Transverse colon (tissue), 4 donors: ENCODE data around the gene PRPSAP1. TPM values are rescaled to one million over a fixed set of nuclear protein-coding genes. Genes with fewer than 3 reads are reported as not detected.
A peak's percentile ranks its signal among the peaks of the same experiment; 100 is the strongest.

Experiments used
- DNase-seq: peaks from one replicate; pipeline ENCODE4 v3.0.0-alpha.2; 2019
- H3K27ac ChIP-seq, 4 donors: fragments of 200-600 bp; sonication (generic); 2 replicates each; pipeline ENCODE4 v1.5.1; 2016 to 2018; ENCODE audit warnings: inconsistent platforms in 4 of 4
- H3K27me3 ChIP-seq: fragments of 200-600 bp; sonication (generic); 2 replicates; pipeline ENCODE4 v1.5.1; 2017; ENCODE audit warnings: inconsistent platforms
- H3K36me3 ChIP-seq, 4 donors: fragments of 200-600 bp; sonication (generic); 2 replicates each; pipeline ENCODE4 v1.5.1; 2017 to 2019; ENCODE audit warnings: inconsistent platforms in 4 of 4
- H3K4me1 ChIP-seq, 4 donors: fragments of 200-600 bp; sonication (generic); 2 replicates each; pipeline ENCODE4 v1.5.1; 2017 to 2020; ENCODE audit warnings: inconsistent platforms in 4 of 4
- H3K4me3 ChIP-seq, 4 donors: fragments of 200-600 bp; sonication (generic); 1 replicate in 1 of 4; 2 replicates in 3 of 4; pipeline versions ENCODE4 v1.5.1 to v1.6.1; 2017 to 2019; ENCODE audit warnings: inconsistent platforms in 4 of 4
- H3K9me3 ChIP-seq, 2 donors: fragments of 200-600 bp; sonication (generic); 2 replicates each; pipeline ENCODE4 v1.5.1; 2017 to 2019; ENCODE audit warnings: inconsistent platforms in 2 of 2
- EP300 ChIP-seq: sonication (generic); formaldehyde crosslinking; IDR thresholded peaks from one replicate; pipeline ENCODE4 v1.6.1; 2017; ENCODE audit warnings: antibody characterized with exemption, low read depth
- POLR2A ChIP-seq: fragments of 450-650 bp; IDR thresholded peaks from one replicate; pipeline ENCODE4 v1.6.1; 2016; ENCODE audit warnings: antibody characterized with exemption, mild to moderate bottlenecking, moderate library complexity
- POLR2AphosphoS5 ChIP-seq, 3 donors: sonication (generic); formaldehyde crosslinking; IDR thresholded peaks; one replicate each; pipeline ENCODE4 v1.6.1; 2016; ENCODE audit warnings: antibody characterized with exemption in 3 of 3
- WGBS, 2 donors: methylation state at CpG; one replicate each; pipeline ENCODE4 v1.1.5; 2018; ENCODE audit warnings: low coverage in 1 of 2; 5-methylcytosine and 5-hydroxymethylcytosine counted together
- in situ Hi-C, 4 donors: fragments of 200-750 bp; cut with MboI; loops; one replicate each; pipeline versions ENCODE4 v1.15.0 to v1.15.1; 2017; ENCODE audit warnings: low sequenced_read_pairs in 3 of 4, low pct_ligation_motif_present in 1 of 4, low pct_unique_long_range_greater_than_20kb in 1 of 4
- intact Hi-C: fragments of 100-400 bp; cut with DNase I; formaldehyde crosslinking; loops from one replicate; pipeline ENCODE4 v1.15.1; 2023; ENCODE audit warnings: low total_unique reads
- total RNA-seq, 4 donors: library from RNA; depleted of rRNA; stranded (reverse); fragments of >200 nt; gene quantifications; one replicate each; pipeline ENCODE4 v1.1.0, GENCODE V29; 2016
- TF ChIP-seq, protein P1 (sequence below), 5 experiments: fragments of 200-600 bp in 3 of 5; fragments of 450-650 bp in 2 of 5; sonication (generic) in 3 of 5; IDR thresholded peaks; 1 replicate in 2 of 5; 2 replicates in 3 of 5; pipeline ENCODE4 v1.5.1; 2016 to 2017; ENCODE audit warnings: antibody characterized with exemption in 5 of 5, inconsistent platforms in 3 of 5, mild to moderate bottlenecking in 2 of 5, moderate library complexity in 1 of 5

The PRPSAP1 gene
- total RNA-seq, 4 donors from 2014 or later = 50.1 to 147 (median 96.7) TPM

DNA sequence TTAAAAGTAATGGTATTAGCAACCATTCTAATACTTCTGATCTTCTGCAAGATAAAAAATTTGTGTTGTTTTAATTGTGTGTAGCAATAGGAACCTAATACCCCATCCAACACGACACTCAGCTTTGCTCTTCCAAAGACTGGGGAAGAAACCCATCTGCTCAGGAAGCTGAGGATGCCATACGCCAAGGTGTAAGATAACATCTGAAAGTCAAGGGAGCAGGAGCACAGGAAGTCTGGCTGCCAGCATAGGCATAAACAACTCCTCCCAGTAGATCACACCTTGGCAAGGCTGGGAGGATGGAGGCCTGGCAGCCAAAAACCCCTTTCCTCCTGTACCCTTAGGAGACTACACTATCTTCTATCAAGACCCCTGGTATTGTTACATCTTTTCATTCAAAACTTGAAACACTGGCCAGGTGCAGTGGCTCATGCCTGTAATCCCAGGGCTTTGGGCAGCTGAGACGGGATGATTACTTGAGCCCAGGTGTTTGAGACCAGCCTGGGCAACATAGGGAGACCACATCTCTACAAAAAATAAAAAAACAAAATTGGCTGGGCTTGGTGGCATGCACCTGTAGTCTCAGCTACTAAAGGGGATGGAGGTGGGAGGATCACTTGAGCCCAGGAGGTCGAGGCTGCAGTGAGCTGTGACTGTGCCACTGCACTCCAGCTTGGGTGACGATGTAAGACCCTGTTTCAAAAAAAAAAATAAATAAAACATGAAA is 25.0 kb upstream of the PRPSAP1 start:
- 83 to 88% methylated on average over 3 to 5 of the region's 5 CpGs for WGBS, 2 donors
- TF ChIP-seq POLR2AphosphoS5 (IDR thresholded peaks at IDR 0.05) (no peak), EP300 (no peak), POLR2A (no peak)
- TF ChIP-seq, protein P1, sequence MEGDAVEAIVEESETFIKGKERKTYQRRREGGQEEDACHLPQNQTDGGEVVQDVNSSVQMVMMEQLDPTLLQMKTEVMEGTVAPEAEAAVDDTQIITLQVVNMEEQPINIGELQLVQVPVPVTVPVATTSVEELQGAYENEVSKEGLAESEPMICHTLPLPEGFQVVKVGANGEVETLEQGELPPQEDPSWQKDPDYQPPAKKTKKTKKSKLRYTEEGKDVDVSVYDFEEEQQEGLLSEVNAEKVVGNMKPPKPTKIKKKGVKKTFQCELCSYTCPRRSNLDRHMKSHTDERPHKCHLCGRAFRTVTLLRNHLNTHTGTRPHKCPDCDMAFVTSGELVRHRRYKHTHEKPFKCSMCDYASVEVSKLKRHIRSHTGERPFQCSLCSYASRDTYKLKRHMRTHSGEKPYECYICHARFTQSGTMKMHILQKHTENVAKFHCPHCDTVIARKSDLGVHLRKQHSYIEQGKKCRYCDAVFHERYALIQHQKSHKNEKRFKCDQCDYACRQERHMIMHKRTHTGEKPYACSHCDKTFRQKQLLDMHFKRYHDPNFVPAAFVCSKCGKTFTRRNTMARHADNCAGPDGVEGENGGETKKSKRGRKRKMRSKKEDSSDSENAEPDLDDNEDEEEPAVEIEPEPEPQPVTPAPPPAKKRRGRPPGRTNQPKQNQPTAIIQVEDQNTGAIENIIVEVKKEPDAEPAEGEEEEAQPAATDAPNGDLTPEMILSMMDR (IDR thresholded peaks at IDR 0.05) = no peak
- Histone ChIP-seq H3K9me3 (no peaks in the 10 kb centered on the region), H3K4me1 (peaks cover 0 to 16% (median 15%) of the 10 kb centered on the region in 4 donors), H3K36me3 (no peaks in the 10 kb centered on the region), H3K27ac (no peak overlapping the region), H3K27me3 (peaks cover 10% of the 10 kb centered on the region), H3K4me3 (no peak overlapping the region)
- in situ Hi-C loops = no loop called here
- intact Hi-C loops = no loop called here
- DNase-seq = no peak

DNA sequence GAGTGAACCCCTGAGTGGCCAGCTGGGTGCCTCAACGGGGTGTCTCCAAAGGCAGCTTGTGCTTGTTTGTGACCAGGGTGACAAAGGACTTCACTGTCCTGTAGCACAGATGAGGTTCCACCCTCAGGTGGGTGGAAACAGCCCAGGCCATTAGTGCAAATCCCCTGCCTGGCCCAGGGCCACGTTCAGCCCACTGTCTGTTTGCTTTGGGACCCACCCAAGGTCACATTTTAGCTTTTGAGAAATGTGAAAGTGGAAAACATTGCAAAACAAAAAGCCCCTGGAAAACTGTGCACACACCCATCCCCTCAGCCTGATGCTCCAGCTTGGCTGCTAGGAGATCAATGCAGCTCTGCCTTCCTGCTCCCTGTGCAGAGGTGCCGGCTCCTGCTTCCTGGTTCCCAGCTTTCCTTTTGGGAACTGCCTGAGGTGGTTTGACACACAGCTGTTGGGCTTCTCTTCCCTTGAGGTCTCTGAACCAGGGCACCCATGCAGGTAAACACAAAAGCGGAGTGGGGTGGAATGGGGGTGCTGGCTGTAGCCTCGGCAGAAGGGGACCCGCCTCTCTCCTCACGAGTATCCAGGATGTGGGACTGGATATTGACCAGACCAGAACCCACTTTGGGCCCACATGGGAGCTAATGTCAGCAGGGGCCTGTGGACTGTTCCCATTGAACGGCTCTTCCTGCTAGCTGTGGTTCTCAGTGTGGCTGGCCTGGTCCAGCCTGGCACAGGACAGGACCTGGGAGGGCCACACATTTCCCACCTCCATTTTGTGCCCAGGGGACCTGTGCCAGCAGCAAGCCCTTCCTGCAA is 22.8 kb upstream of the PRPSAP1 start:
- in situ Hi-C loops (no loop called here), intact Hi-C loops (no loop called here)
- Histone ChIP-seq H3K27ac (peak overlapping the region in 1 of 4 donors; percentile 3), H3K4me1 (no peaks in the 10 kb centered on the region), H3K4me3 (no peak overlapping the region), H3K36me3 (no peaks in the 10 kb centered on the region), H3K27me3 (no peaks in the 10 kb centered on the region), H3K9me3 (no peaks in the 10 kb centered on the region)
- WGBS, 2 donors = 33 to 58% methylated on average over 1 to 8 of the region's 8 CpGs
- TF ChIP-seq POLR2AphosphoS5 (IDR thresholded peaks at IDR 0.05) = no peak
- TF ChIP-seq POLR2A = no peak
- no peak for TF ChIP-seq EP300
- TF ChIP-seq, protein P1 (IDR thresholded peaks at IDR 0.05) = no peak
- DNase-seq = no peak

DNA sequence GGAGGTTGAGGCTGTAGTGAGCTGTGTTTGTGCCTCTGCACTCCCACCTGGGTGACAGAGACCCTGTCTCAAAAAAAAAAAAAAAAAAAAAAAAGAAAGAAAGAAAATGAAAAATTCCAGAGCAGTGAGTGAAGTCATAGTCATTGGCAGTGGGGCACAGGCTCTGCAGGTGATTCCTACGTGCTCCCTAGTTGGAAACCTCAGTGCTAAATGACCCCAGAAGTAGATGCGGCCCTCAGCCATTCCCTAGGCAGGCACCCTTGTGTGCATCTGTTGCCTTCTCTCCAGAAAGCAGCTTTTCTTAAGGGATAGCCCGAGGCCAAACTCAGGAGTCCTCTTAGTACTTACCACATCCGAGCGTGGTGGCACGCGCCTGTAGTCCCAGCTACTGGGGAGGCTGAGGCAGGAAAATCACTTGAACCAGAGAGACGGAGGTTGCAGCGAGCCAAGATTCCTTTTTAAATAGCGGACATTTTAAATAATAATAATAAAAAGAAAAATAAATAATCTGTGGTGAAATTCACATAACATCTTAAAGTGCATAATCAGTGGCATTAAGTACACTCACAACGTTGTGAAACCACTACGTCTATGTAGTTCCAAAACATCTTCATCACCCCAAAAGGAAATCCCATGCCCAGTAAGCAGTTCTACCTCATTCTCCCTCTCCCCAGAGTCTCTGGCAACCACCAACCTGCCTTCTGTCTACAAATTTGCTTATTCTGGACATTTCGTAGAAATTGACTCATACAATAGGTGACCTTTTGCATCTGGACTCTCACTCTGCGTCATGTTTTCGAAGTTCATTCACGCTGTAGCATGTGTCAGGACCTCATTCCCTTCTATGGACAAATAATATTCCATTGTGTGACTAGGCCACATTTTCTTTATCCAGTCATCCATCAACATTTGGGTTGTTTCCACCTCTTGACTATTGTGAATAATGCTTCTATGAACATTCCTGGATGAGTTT is 18.2 kb upstream of the PRPSAP1 start:
- DNase-seq = no peak
- no peak for TF ChIP-seq EP300
- TF ChIP-seq POLR2A = no peak
- in situ Hi-C loops = no loop called here
- WGBS, 2 donors = 90 to 94% methylated on average over 6 to 16 of the region's 16 CpGs
- no peaks in the 10 kb centered on the region for H3K9me3 ChIP-seq
- no peaks in the 10 kb centered on the region for H3K36me3 ChIP-seq
- no peaks in the 10 kb centered on the region for H3K27me3 ChIP-seq
- H3K27ac ChIP-seq = no peak overlapping the region
- H3K4me1 ChIP-seq = peaks cover 0 to 4% (median 0%) of the 10 kb centered on the region in 4 donors
- no peak overlapping the region for H3K4me3 ChIP-seq
- intact Hi-C loops = no loop called here

- WGBS, 2 donors = 52 to 58% methylated on average over 8 to 11 of the region's 11 CpGs
- TF ChIP-seq, protein P1 (IDR thresholded peaks at IDR 0.05) = peak in 3 of 5 experiments; percentile 17 to 38 (median 26)
- no peak for TF ChIP-seq POLR2AphosphoS5 (IDR thresholded peaks at IDR 0.05)
- Histone ChIP-seq H3K27ac (peak overlapping the region in 3 of 4 donors; percentile 28 to 51 (median 45)), H3K4me1 (peaks cover 0 to 4% (median 0%) of the 10 kb centered on the region in 4 donors), H3K27me3 (no peaks in the 10 kb centered on the region), H3K4me3 (no peak overlapping the region), H3K36me3 (no peaks in the 10 kb centered on the region), H3K9me3 (no peaks in the 10 kb centered on the region)
- peak; percentile 54 for DNase-seq
- in situ Hi-C loops (no loop called here), intact Hi-C loops (no loop called here)
Measured at GRCh38 chr17:76370261-76370993, 16.7 kb upstream of the PRPSAP1 start.
